HepG2 (cell line): ENCODE data around the gene ANKLE1. TPM values are rescaled to one million over a fixed set of nuclear protein-coding genes. Genes with fewer than 3 reads are reported as not detected.
A peak's percentile ranks its signal among the peaks of the same experiment; 100 is the strongest.

Source experiments
- ATAC-seq: fragments of 200-7000 bp; cut with Tn5 transposase; 3 replicates; pipeline ENCODE4 v1.9.1; 2020; ENCODE audit warnings: mild to moderate bottlenecking, moderate library complexity
- BruUV-seq: library from RNA; stranded (reverse); fragments of 400-500 nt; replicated peaks from 2 replicates; lab custom pipeline; 2021; lab: Mats Ljungman, UMichigan
- CTCF ChIA-PET: fragments of 300-600 bp; formaldehyde crosslinking; extraction: SDS; loops from one replicate; lab custom pipeline; 2021; ENCODE audit warnings: low total read pairs, inconsistent platforms, low intra/inter-chr PET ratio; lab: Yijun Ruan, JAX
- POLR2A ChIA-PET: fragments of 350-600 bp; sonication (Branson Sonifier 250); formaldehyde crosslinking; loops from one replicate; lab custom pipeline; 2020; ENCODE audit warnings: antibody characterized with exemption, inconsistent platforms; lab: Yijun Ruan, JAX
- DNase-seq: peaks from one replicate; pipeline ENCODE4 v3.0.0-alpha.2; 2015; ENCODE audit warnings: low spot score
- FAIRE-seq: peaks from 3 replicates; lab custom pipeline; 2011; peaks lifted over from hg19 to GRCh38; lab: Jason Lieb, UNC
- H2AFZ ChIP-seq: one replicate; pipeline ENCODE4 v1.6.1; 2011; ENCODE audit warnings: low read length, inconsistent platforms
- H3K27ac ChIP-seq: fragments of 300-600 bp; 3 replicates; pipeline ENCODE4 v1.8.0; 2011; ENCODE audit warnings: mixed run types, mild to moderate bottlenecking, mixed read lengths, low read length, inconsistent platforms; ENCODE audit not compliant: insufficient read depth; ENCODE audit errors: extremely low read length
- H3K27me3 ChIP-seq, 2 experiments: fragments of 200-600 bp in 1 of 2; 2 replicates in 1 of 2; 3 replicates in 1 of 2; pipeline versions ENCODE4 v1.6.0 to v1.8.0; 2011; ENCODE audit warnings: low read length in 2 of 2, mild to moderate bottlenecking in 2 of 2, moderate library complexity in 2 of 2, inconsistent platforms in 1 of 2; ENCODE audit not compliant: insufficient read depth in 2 of 2, control insufficient read depth in 1 of 2
- H3K36me3 ChIP-seq, 2 experiments: fragments of 200-600 bp in 1 of 2; replicated peaks in 1 of 2; 2 replicates in 1 of 2; 3 replicates in 1 of 2; pipeline versions ENCODE4 v1.5.1 to v1.8.0; 2011; ENCODE audit warnings: low read length in 2 of 2, inconsistent platforms in 1 of 2; ENCODE audit not compliant: insufficient read depth in 2 of 2, control insufficient read depth in 1 of 2
- H3K4me1 ChIP-seq: 2 replicates; pipeline ENCODE4 v1.5.1; 2012; ENCODE audit warnings: low read length, inconsistent platforms; ENCODE audit not compliant: insufficient read depth
- H3K4me2 ChIP-seq: 2 replicates; pipeline ENCODE4 v1.6.0; 2011; ENCODE audit warnings: low read depth, low read length, inconsistent platforms
- H3K4me3 ChIP-seq, 3 experiments: fragments of 200-600 bp in 1 of 3; sonication (generic), shearing (Covaris generic) in 1 of 3; replicated peaks in 1 of 3; 2 replicates each; pipeline ENCODE4 v1.5.1; 2011 to 2016; ENCODE audit warnings: low read length in 3 of 3, inconsistent platforms in 2 of 3, low read depth in 2 of 3, mild to moderate bottlenecking in 2 of 3, control low read depth in 1 of 3, mixed read lengths in 1 of 3; ENCODE audit not compliant: insufficient read depth in 1 of 3
- H3K79me2 ChIP-seq: one replicate; pipeline ENCODE4 v1.6.1; 2011; ENCODE audit warnings: low read length, inconsistent platforms; ENCODE audit not compliant: insufficient read depth
- H3K9ac ChIP-seq: 2 replicates; pipeline ENCODE4 v1.6.0; 2011; ENCODE audit warnings: mild to moderate bottlenecking, low read depth, low read length, inconsistent platforms; ENCODE audit not compliant: insufficient read depth
- H3K9me3 ChIP-seq: 2 replicates; pipeline ENCODE4 v1.5.1; 2012; ENCODE audit warnings: mild to moderate bottlenecking, low read length
- H4K20me1 ChIP-seq: 2 replicates; pipeline ENCODE4 v1.6.0; 2011; ENCODE audit warnings: inconsistent platforms, mild to moderate bottlenecking, low read length, moderate library complexity; ENCODE audit not compliant: insufficient read depth
- ADNP ChIP-seq: sonication (generic); formaldehyde crosslinking; IDR thresholded peaks from 2 replicates; pipeline ENCODE4 v1.4.0; 2020; ENCODE audit warnings: missing genetic modification reagents
- ASH2L ChIP-seq: fragments of 300-600, 200-600 bp; sonication (generic); IDR thresholded peaks from 2 replicates; pipeline ENCODE4 v1.7.0; 2017; ENCODE audit warnings: low read depth, mild to moderate bottlenecking, moderate library complexity, mixed read lengths, low read length; ENCODE audit not compliant: insufficient read length
- ATF1 ChIP-seq: IDR thresholded peaks from 2 replicates; pipeline ENCODE4 v1.6.1; 2016; ENCODE audit warnings: mild to moderate bottlenecking, control low read depth
- CHD4 ChIP-seq: fragments of 200-600 bp; sonication (generic); IDR thresholded peaks from 2 replicates; pipeline ENCODE4 v1.7.0; 2017; ENCODE audit warnings: mild to moderate bottlenecking, low read length, borderline replicate concordance
- HMG20A ChIP-seq: IDR thresholded peaks from 2 replicates; pipeline ENCODE4 v1.6.1; 2016; ENCODE audit warnings: borderline replicate concordance
- HNRNPK ChIP-seq: fragments of 200-400 bp; formaldehyde crosslinking; IDR thresholded peaks from 2 replicates; pipeline ENCODE4 v1.6.1; 2018; ENCODE audit warnings: low read length, low read depth, moderate library complexity, mild to moderate bottlenecking; ENCODE audit not compliant: poor library complexity, severe bottlenecking
- KLF12 ChIP-seq: sonication (generic); formaldehyde crosslinking; IDR thresholded peaks from 2 replicates; pipeline ENCODE4 v1.4.0; 2020; ENCODE audit warnings: missing genetic modification reagents, borderline replicate concordance
- MAZ ChIP-seq, 2 experiments: sonication (generic) in 1 of 2; formaldehyde crosslinking in 1 of 2; IDR thresholded peaks; 2 replicates each; pipeline versions ENCODE4 v1.5.0 to v1.6.1; 2012 to 2020; ENCODE audit warnings: low read depth in 2 of 2, mild to moderate bottlenecking in 2 of 2, borderline replicate concordance in 1 of 2, improper control_type of control experiment in 1 of 2, low read length in 1 of 2, missing genetic modification reagents in 1 of 2, moderate library complexity in 1 of 2
- MTF2 ChIP-seq: sonication (generic); formaldehyde crosslinking; IDR thresholded peaks from 2 replicates; pipeline ENCODE4 v1.5.0; 2020; ENCODE audit warnings: missing genetic modification reagents, borderline replicate concordance
- NCOA1 ChIP-seq: sonication (generic); formaldehyde crosslinking; IDR thresholded peaks from 2 replicates; pipeline ENCODE4 v1.9.0; 2021; ENCODE audit warnings: missing genetic modification reagents
- NONO ChIP-seq, 2 experiments: fragments of 450-650 bp in 1 of 2; sonication (generic) in 1 of 2; formaldehyde crosslinking in 1 of 2; IDR thresholded peaks in 1 of 2; conservative IDR thresholded peaks in 1 of 2; 2 replicates each; pipeline versions ENCODE4 v1.6.1 to v1.8.0; 2017 to 2022; ENCODE audit warnings: mild to moderate bottlenecking in 1 of 2, missing genetic modification reagents in 1 of 2, moderate library complexity in 1 of 2
- TSC22D2 ChIP-seq: sonication (generic); formaldehyde crosslinking; IDR thresholded peaks from 2 replicates; pipeline ENCODE4 v1.5.1; 2020; ENCODE audit warnings: missing genetic modification reagents, mild to moderate bottlenecking, borderline replicate concordance
- ZBTB3 ChIP-seq: sonication (generic); formaldehyde crosslinking; IDR thresholded peaks from 2 replicates; pipeline ENCODE4 v1.4.0; 2020; ENCODE audit warnings: low read depth, mild to moderate bottlenecking, moderate library complexity, missing genetic modification reagents, borderline replicate concordance
- ZNF18 ChIP-seq: sonication (generic); formaldehyde crosslinking; IDR thresholded peaks from 2 replicates; pipeline ENCODE4 v1.8.0; 2022; ENCODE audit warnings: mild to moderate bottlenecking, missing genetic modification reagents; ENCODE audit not compliant: insufficient replicate concordance
- ZNF224 ChIP-seq: sonication (generic); formaldehyde crosslinking; IDR thresholded peaks from 2 replicates; pipeline ENCODE4 v1.5.0; 2020; ENCODE audit warnings: mild to moderate bottlenecking, missing genetic modification reagents
- ZNF281 ChIP-seq: sonication (generic); formaldehyde crosslinking; IDR thresholded peaks from 2 replicates; pipeline ENCODE4 v1.4.0; 2020; ENCODE audit warnings: missing genetic modification reagents, borderline replicate concordance
- WGBS: methylation state at CpG from one replicate; pipeline ENCODE4 v1.1.6; 2017; ENCODE audit warnings: low lambda C conversion rate; 5-methylcytosine and 5-hydroxymethylcytosine counted together
- in situ Hi-C: cut with HindIII; loops from 2 replicates; pipeline ENCODE4 v1.10.0; 2017; ENCODE audit warnings: low pct_unique_long_range_greater_than_20kb; ENCODE audit not compliant: extremely low pct_ligation_motif_present
- intact Hi-C: fragments of 100-400 bp; cut with micrococcal nuclease; formaldehyde crosslinking; loops from one replicate; pipeline ENCODE4 v1.10.0; 2022; ENCODE audit not compliant: unreplicated experiment
- polyA plus RNA-seq, 8 experiments: library from polyadenylated mRNA; depleted of rRNA in 3 of 8; stranded (reverse) in 7 of 8; unstranded in 1 of 8; fragments of >200 nt; fragmentation: Illumina TruSeq in 4 of 8; extraction: Trizol in 4 of 8; gene quantifications; 2 replicates each; pipeline versions ENCODE4 v1.2.1 to v1.2.3, GENCODE V29; 2011 to 2016; ENCODE audit warnings: low read depth in 4 of 8, missing spikeins in 1 of 8, mixed read lengths in 1 of 8; ENCODE audit not compliant: insufficient read depth in 1 of 8
- total RNA-seq, 5 experiments: library from RNA; depleted of rRNA; stranded (reverse); fragments of >200 nt; fragmentation: Illumina TruSeq; extraction: Trizol; gene quantifications; 2 replicates each; pipeline ENCODE4 v1.2.3, GENCODE V29; 2016; ENCODE audit warnings: low read depth in 1 of 5
- TF ChIP-seq, protein P1 (sequence below): sonication (generic); formaldehyde crosslinking; IDR thresholded peaks from 2 replicates; pipeline ENCODE4 v1.8.1; 2023; ENCODE audit warnings: mild to moderate bottlenecking, moderate library complexity, missing genetic modification reagents

The ANKLE1 gene
- total and polyA plus RNA-seq, 2 of the 13 experiments (the other 11 are each of a cell fraction or from before 2014, with no cell fraction given), result 0.69 to 1.5 TPM

DNA sequence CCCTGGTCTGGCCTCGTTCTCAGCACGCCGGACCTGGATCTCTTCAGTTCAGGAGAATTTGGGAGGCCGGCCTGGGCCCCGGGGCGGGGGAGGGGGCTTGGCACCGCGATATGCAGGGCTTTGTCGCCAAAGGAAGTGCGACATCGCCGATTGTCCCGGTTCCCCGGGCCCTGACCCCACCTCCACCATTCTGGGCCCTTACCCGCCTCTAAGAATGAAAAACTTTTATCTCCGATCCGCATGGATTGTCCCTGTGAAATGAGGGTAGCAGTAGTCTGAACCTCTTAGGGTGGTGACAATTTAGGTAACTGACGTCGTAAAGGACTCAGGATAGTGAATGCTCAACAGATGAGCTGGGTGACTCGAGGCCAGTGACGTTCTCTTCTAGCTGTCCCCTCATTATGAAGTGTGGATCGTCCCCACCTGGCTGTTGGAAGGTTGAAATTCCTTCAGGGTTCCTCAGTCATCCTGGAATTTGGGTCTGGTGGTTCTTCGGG, 28.3 kb downstream of the ANKLE1 start:
- no peak for FAIRE-seq
- H3K36me3 ChIP-seq, result peaks cover 8 to 12% of the 10 kb centered on the region in 2 experiments; a peak in 4 of 5 replicates
- H3K9me3 ChIP-seq, result no peaks in the 10 kb centered on the region
- BruUV-seq, result no TSS peak
- in situ Hi-C loops, result no loop called here
- peak overlapping the region; percentile 75 to 87 (median 84) for H3K4me3 ChIP-seq
- ChIA-PET POLR2A (interaction anchor here (0.6 to 3.1 kb wide), 10 partner anchors 8 to 236 kb away, joined by 3 to 37 read pairs (median 4); partner anchors contain the start of genes ANO8, MVB12A and USE1), CTCF (no interaction called here)
- peak overlapping the region; percentile 92 for H3K4me2 ChIP-seq
- H3K9ac ChIP-seq, result peak overlapping the region; percentile 74
- peaks cover 39% of the 10 kb centered on the region for H3K4me1 ChIP-seq
- DNase-seq, result no peak
- H2AFZ ChIP-seq, result no peak overlapping the region
- H3K27ac ChIP-seq, result peak overlapping the region; percentile 62
- WGBS, result 9% methylated on average over 9 of the region's 23 CpGs
- H3K79me2 ChIP-seq, result peaks cover 30% of the 10 kb centered on the region
- intact Hi-C loops, result loop anchor here (2.0 kb wide), 1 partner anchor 27 kb away; the partner anchor contains the start of gene GTPBP3
- H4K20me1 ChIP-seq, result peaks cover 7% of the 10 kb centered on the region
- no peaks in the 10 kb centered on the region; a peak in 1 of 5 replicates for H3K27me3 ChIP-seq
- ATAC-seq, result no peak
- TF ChIP-seq HNRNPK (no peak), ADNP (no peak), ZBTB3 (CRISPR knock-in tag) (no peak), ZNF18 (CRISPR knock-in tag) (peak; percentile 59), CHD4 (0 out of 2 replicates have a peak, but pooled peaks have one; percentile 71), ASH2L (peak; percentile 10), NONO (IDR thresholded peaks at IDR 0.05) (no peak), NONO (CRISPR knock-in tag; conservative IDR thresholded peaks at IDR 0.05) (no peak), MTF2 (CRISPR knock-in tag) (peak; percentile 68; the same call in 1 of the 2 replicates), ZNF224 (CRISPR knock-in tag) (0 out of 2 replicates have a peak, but pooled peaks have one; percentile 46), KLF12 (no peak), NCOA1 (CRISPR knock-in tag) (peak; percentile 46; the same call in 1 of the 2 replicates), TSC22D2 (CRISPR knock-in tag) (no peak), ZNF281 (no peak), ATF1 (CRISPR knock-in tag) (peak; percentile 26; the same call in 1 of the 2 replicates), HMG20A (no peak), MAZ (IDR thresholded peaks at IDR 0.05; ENCODE audit: borderline replicate concordance, low read depth, low read length) (0 out of 2 replicates have a peak, but pooled peaks have one; percentile 31), MAZ (CRISPR knock-in tag; IDR thresholded peaks at IDR 0.05; ENCODE audit: low read depth) (no peak)
- TF ChIP-seq, protein P1, sequence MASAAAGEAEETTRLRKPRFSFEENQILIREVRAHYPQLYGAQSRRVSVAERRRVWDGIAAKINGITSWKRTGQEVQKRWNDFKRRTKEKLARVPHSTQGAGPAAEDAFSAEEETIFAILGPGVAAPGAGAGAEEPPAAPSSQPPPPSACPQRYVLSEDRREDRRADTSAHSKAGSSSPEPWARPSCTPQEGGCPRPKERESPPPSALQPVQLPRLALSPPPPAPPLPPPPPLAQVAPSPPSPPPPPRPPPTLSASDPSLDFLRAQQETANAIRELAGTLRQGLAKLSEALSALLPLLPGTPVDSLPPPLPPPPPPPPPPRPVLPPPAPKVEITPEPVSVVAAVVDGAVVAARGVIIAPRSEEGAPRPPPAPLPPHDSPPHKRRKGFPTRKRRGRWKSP, result 0 out of 2 replicates have a peak, but pooled peaks have one; percentile 11
